Type B pancreatic cell (in vitro differentiated cells): ENCODE results near the gene ZNF668. TPM values are rescaled to one million over a fixed set of nuclear protein-coding genes. Genes with fewer than 3 reads are reported as not detected.

Experiments
- DNase-seq: peaks from one replicate; pipeline ENCODE4 v3.0.0; 2021; ENCODE audit warnings: mixed read lengths; ENCODE audit not compliant: unreplicated experiment; ENCODE audit errors: extremely low spot score
- H3K27ac Mint-ChIP-seq: 2 replicates; pipeline ENCODE4 v1.8.0; 2021; ENCODE audit warnings: mild to moderate bottlenecking, mixed read lengths
- H3K27me3 Mint-ChIP-seq: 2 replicates; pipeline ENCODE4 v1.8.0; 2021; ENCODE audit warnings: mixed read lengths
- H3K36me3 Mint-ChIP-seq: 2 replicates; pipeline ENCODE4 v1.8.0; 2021; ENCODE audit warnings: mixed read lengths
- H3K4me1 Mint-ChIP-seq: one replicate; pipeline ENCODE4 v1.8.0; 2021; ENCODE audit warnings: mixed read lengths; ENCODE audit not compliant: unreplicated experiment
- H3K4me3 Mint-ChIP-seq: 2 replicates; pipeline ENCODE4 v1.8.0; 2021; ENCODE audit warnings: mild to moderate bottlenecking, mixed read lengths
- H3K9me3 Mint-ChIP-seq: 2 replicates; pipeline ENCODE4 v1.8.0; 2021; ENCODE audit warnings: mixed read lengths
- CTCF ChIP-seq: fragments of 200-600 bp; sonication (generic); conservative IDR thresholded peaks from 2 replicates; pipeline ENCODE4 v1.5.0; 2021; ENCODE audit warnings: antibody characterized with exemption, mild to moderate bottlenecking
- total RNA-seq: library from RNA; stranded (reverse); gene quantifications from 2 replicates; pipeline ENCODE4 v1.2.1, GENCODE V29; 2021; ENCODE audit warnings: low replicate concordance

Gene ZNF668
- total RNA-seq, 1 donor from 2014 or later = 13.4 TPM

DNA sequence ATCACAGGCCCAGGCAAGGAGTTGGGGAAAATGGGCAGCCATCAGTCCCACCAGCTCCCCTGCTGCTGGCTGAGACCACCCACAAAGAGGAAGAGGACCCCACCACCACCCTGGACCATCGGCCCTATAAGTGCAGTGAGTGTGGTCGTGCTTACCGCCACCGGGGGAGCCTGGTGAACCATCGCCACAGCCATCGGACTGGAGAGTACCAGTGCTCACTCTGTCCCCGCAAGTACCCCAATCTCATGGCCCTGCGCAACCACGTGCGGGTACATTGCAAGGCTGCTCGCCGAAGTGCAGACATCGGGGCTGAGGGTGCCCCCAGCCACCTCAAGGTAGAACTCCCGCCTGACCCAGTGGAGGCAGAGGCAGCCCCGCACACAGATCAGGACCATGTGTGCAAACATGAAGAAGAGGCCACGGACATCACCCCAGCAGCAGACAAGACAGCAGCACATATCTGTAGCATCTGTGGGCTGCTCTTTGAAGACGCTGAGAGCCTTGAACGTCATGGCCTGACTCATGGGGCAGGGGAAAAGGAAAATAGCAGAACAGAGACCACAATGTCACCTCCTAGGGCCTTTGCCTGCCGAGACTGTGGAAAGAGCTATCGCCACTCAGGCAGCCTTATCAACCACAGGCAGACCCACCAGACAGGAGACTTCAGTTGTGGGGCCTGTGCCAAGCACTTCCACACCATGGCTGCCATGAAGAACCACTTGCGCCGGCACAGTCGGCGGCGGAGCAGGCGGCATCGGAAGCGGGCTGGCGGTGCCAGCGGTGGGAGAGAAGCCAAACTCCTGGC, 3.8 kb upstream of the ZNF668 start:
- TF ChIP-seq CTCF = no peak
- Mint-ChIP-seq H3K27ac (no peak overlapping the region), H3K4me3 (no peak overlapping the region), H3K4me1 (peaks cover 13% of the 10 kb centered on the region), H3K36me3 (peaks cover 11% of the 10 kb centered on the region), H3K27me3 (no peaks in the 10 kb centered on the region), H3K9me3 (no peaks in the 10 kb centered on the region)
- DNase-seq = no peak

DNA sequence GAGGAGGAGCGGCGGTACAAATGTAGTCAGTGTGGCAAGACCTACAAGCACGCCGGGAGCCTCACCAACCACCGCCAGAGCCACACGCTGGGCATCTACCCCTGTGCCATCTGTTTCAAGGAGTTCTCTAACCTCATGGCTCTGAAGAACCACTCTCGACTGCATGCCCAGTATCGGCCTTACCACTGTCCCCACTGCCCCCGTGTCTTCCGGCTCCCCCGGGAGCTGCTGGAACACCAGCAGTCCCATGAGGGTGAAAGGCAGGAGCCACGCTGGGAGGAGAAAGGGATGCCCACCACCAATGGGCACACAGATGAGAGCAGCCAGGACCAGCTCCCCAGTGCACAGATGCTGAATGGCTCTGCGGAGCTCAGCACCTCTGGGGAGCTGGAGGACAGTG, 3.0 kb upstream of the ZNF668 start:
- Mint-ChIP-seq H3K27me3 (no peaks in the 10 kb centered on the region), H3K4me3 (no peak overlapping the region), H3K36me3 (peaks cover 11% of the 10 kb centered on the region), H3K27ac (no peak overlapping the region), H3K9me3 (no peaks in the 10 kb centered on the region), H3K4me1 (peaks cover 16% of the 10 kb centered on the region)
- no peak for TF ChIP-seq CTCF
- DNase-seq = no peak

- Mint-ChIP-seq H3K27ac (no peak overlapping the region), H3K4me3 (peak overlapping the region; percentile 75), H3K27me3 (no peaks in the 10 kb centered on the region), H3K9me3 (no peaks in the 10 kb centered on the region), H3K36me3 (peaks cover 11% of the 10 kb centered on the region), H3K4me1 (peaks cover 21% of the 10 kb centered on the region)
- no peak for TF ChIP-seq CTCF
- DNase-seq = no peak
Measured at GRCh38 chr16:31076319-31076718, 2.3 kb upstream of the ZNF668 start.

DNA sequence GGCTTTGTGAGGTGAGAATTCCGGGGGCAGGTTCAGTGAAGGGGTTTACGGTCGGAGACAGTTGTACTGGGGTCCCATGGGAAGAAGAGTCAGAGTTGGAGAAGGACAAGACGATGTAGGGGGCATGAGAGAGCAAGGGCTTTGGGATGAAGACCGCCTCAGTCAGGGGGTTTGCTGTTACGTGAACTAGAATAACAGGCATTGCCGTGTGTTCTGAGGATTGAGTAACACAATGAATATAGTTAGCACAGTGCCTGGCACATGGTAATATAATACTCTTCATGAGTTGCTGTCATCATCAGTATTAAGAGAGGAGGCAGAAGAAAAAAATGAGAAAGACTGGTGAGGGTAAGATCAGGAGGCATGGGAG, 759 bp upstream of the ZNF668 start:
- H3K27me3 Mint-ChIP-seq = no peaks in the 10 kb centered on the region
- no peak for TF ChIP-seq CTCF
- H3K9me3 Mint-ChIP-seq = no peaks in the 10 kb centered on the region
- no peak for DNase-seq
- H3K36me3 Mint-ChIP-seq = peaks cover 11% of the 10 kb centered on the region
- peaks cover 21% of the 10 kb centered on the region for H3K4me1 Mint-ChIP-seq
- H3K27ac Mint-ChIP-seq = peak overlapping the region; percentile 95
- H3K4me3 Mint-ChIP-seq = peak overlapping the region; percentile 98

DNA sequence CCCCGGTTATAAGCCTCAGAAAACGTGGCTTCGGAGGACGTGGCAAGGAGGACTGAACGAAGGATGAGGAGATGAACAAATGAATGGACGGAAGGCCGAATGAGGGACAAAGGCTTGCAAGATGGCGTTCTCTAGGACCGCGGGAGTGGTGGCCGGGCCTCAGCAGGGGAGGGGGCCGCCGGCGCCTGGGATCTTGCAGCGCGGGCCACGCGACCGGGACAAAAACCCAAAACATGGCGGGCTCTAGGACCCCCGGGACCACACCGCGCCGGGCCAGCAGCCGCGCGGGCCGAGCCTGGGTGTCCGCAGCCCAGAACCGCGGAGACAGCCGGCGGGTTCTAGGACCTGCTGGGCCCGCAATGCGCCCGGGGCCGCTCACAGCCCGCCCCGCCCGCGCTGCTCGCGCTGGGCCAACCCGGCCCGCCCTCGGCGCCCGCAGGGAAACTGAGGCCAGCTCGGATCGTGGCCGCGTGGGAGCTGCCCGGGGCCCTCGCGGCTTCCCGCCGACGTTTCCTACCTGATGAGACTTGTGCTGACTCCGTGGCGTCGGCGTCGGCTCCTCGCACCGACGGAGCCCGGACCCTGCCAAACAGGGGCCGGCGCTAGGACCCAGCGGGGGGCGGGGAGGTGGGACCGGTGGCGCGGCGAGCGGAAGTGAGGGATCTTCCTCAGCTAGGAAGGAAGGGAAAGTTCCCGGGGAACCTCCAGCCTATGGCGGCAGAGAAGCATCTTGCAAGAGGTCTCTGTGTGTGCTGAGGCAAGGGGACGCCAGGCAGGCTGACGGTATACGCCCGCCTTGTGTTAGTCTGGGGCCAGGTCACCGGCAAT, 684 bp downstream of the ZNF668 start:
- no peaks in the 10 kb centered on the region for H3K27me3 Mint-ChIP-seq
- H3K36me3 Mint-ChIP-seq = peaks cover 11% of the 10 kb centered on the region
- H3K27ac Mint-ChIP-seq = peak overlapping the region; percentile 97
- peaks cover 21% of the 10 kb centered on the region for H3K4me1 Mint-ChIP-seq
- peak overlapping the region; percentile 98 for H3K4me3 Mint-ChIP-seq
- TF ChIP-seq CTCF = no peak
- peak; percentile 92 for DNase-seq
- no peaks in the 10 kb centered on the region for H3K9me3 Mint-ChIP-seq
